Activated T-cell treated with anti-CD3 and anti-CD28 coated beads for 1 hour (primary cell): Measurements from ENCODE around the gene COL5A2.

ENCODE experiments used
- DNase-seq: peaks from one replicate; pipeline ENCODE4 v3.0.0-alpha.2; 2020; ENCODE audit warnings: low read depth

COL5A2 gene

GRCh38 chr2:189178726-189179569 is 613 bp downstream of the COL5A2 start:
- no peak for DNase-seq

- no peak for DNase-seq
Observed at GRCh38 chr2:189178054-189178453, 1.5 kb downstream of the COL5A2 start.

GRCh38 chr2:189177251-189177840 is 2.2 kb downstream of the COL5A2 start:
- no peak for DNase-seq

GRCh38 chr2:189176516-189176915 is 3.0 kb downstream of the COL5A2 start:
- DNase-seq = no peak

GRCh38 chr2:189175869-189176433 is 3.6 kb downstream of the COL5A2 start:
- no peak for DNase-seq

GRCh38 chr2:189171956-189172609 is 7.5 kb downstream of the COL5A2 start:
- no peak for DNase-seq

GRCh38 chr2:189168856-189169499 is 10.6 kb downstream of the COL5A2 start:
- no peak for DNase-seq

GRCh38 chr2:189165656-189166380 is 13.7 kb downstream of the COL5A2 start:
- no peak for DNase-seq

GRCh38 chr2:189164746-189165145 is 14.8 kb downstream of the COL5A2 start:
- DNase-seq = no peak

- no peak for DNase-seq
Observed at GRCh38 chr2:189163889-189164288, 15.7 kb downstream of the COL5A2 start.

- DNase-seq = no peak
Observed at GRCh38 chr2:189162566-189162965, 17.0 kb downstream of the COL5A2 start.

GRCh38 chr2:189161894-189162293 is 17.7 kb downstream of the COL5A2 start:
- no peak for DNase-seq

- DNase-seq = no peak
Observed at GRCh38 chr2:189159717-189160116, 19.8 kb downstream of the COL5A2 start.

- DNase-seq = no peak
Observed at GRCh38 chr2:189159273-189159672, 20.3 kb downstream of the COL5A2 start.

- no peak for DNase-seq
Observed at GRCh38 chr2:189157939-189158338, 21.6 kb downstream of the COL5A2 start.

GRCh38 chr2:189157456-189157855 is 22.1 kb downstream of the COL5A2 start:
- no peak for DNase-seq

GRCh38 chr2:189155795-189156194 is 23.8 kb downstream of the COL5A2 start:
- DNase-seq = no peak

GRCh38 chr2:189153619-189154018 is 25.9 kb downstream of the COL5A2 start:
- no peak for DNase-seq

- DNase-seq = no peak
Observed at GRCh38 chr2:189152483-189152882, 27.1 kb downstream of the COL5A2 start.

- no peak for DNase-seq
Observed at GRCh38 chr2:189151906-189152305, 27.7 kb downstream of the COL5A2 start.

GRCh38 chr2:189150033-189150432 is 29.5 kb downstream of the COL5A2 start:
- DNase-seq = no peak

GRCh38 chr2:189147989-189148388 is 31.6 kb downstream of the COL5A2 start:
- DNase-seq = no peak
